Measurements from ENCODE around the gene TYROBP.

DNA sequence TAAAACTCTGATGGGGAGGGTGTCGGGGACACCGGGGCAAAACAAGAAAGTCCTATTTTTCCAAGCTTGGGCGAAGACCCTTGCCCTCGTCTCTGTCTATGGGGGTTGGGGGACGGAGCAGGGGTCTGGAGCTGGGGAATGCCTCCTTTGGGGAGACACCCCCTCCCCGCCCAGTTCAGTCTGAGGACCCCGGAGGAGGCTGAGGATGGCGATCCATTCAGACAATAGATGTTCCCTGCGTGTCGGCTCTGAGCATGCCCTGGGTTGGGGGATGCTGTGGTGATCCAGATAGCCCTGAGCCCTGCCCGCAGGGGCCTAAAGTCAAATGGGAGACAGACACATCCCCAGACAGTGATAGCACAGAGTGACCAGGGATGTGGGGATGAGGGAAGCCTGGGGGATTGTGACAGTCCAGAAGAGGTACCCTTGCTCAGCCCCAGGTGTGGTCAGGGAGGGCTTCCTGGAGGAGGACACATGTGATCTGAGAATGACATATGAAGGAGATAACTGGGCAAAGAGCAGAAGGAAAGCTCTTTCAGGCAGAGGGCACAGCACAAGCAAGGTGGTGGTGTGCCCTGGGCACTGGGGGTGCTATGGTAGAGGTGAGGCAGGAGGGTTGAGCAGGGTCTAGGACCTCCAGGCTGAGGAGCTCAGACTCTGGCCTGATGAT lies 37.2 kb upstream of the TYROBP start:
- no peak for TF ChIP-seq POLR2A (IDR thresholded peaks at IDR 0.05; ENCODE audit: low read depth)
- TF ChIP-seq, protein P1, sequence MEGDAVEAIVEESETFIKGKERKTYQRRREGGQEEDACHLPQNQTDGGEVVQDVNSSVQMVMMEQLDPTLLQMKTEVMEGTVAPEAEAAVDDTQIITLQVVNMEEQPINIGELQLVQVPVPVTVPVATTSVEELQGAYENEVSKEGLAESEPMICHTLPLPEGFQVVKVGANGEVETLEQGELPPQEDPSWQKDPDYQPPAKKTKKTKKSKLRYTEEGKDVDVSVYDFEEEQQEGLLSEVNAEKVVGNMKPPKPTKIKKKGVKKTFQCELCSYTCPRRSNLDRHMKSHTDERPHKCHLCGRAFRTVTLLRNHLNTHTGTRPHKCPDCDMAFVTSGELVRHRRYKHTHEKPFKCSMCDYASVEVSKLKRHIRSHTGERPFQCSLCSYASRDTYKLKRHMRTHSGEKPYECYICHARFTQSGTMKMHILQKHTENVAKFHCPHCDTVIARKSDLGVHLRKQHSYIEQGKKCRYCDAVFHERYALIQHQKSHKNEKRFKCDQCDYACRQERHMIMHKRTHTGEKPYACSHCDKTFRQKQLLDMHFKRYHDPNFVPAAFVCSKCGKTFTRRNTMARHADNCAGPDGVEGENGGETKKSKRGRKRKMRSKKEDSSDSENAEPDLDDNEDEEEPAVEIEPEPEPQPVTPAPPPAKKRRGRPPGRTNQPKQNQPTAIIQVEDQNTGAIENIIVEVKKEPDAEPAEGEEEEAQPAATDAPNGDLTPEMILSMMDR (IDR thresholded peaks at IDR 0.05) = no peak
